KOPT-K1 (cell line): ENCODE measurements around the gene PCDH18.
"Not testable (repeated sequence)": the region's sequence is repeated elsewhere in the genome, so short reads cannot be mapped to it uniquely, and the experiment has no call there.

Source experiments
- H3K27ac ChIP-seq: fragments of 200-600 bp; sonication (generic); 2 replicates; pipeline ENCODE4 v1.5.1; 2016; ENCODE audit warnings: antibody characterized with exemption, mild to moderate bottlenecking, low read depth, low read length; ENCODE audit not compliant: poor library complexity, severe bottlenecking
- H3K36me3 ChIP-seq: fragments of 200-600 bp; sonication (generic); 2 replicates; pipeline ENCODE4 v1.5.1; 2017; ENCODE audit warnings: antibody characterized with exemption, mild to moderate bottlenecking, low read length, moderate library complexity; ENCODE audit not compliant: insufficient read depth
- H3K9me3 ChIP-seq: fragments of 200-600 bp; sonication (generic); 2 replicates; pipeline ENCODE4 v1.5.1; 2017; ENCODE audit warnings: antibody characterized with exemption, low read length, mild to moderate bottlenecking; ENCODE audit not compliant: insufficient read depth, poor library complexity, severe bottlenecking

PCDH18 gene

GRCh38 chr4:137514406-137515111, 17.7 kb downstream of the PCDH18 start:
- Histone ChIP-seq H3K36me3 (no peaks in the 10 kb centered on the region), H3K27ac (no peak overlapping the region), H3K9me3 (no peaks in the 10 kb centered on the region)

- Histone ChIP-seq H3K9me3 (no peaks in the 10 kb centered on the region), H3K36me3 (no peaks in the 10 kb centered on the region), H3K27ac (no peak overlapping the region)
Observed at GRCh38 chr4:137510557-137511265, 21.6 kb downstream of the PCDH18 start.

- H3K27ac ChIP-seq = no peak overlapping the region
- no peaks in the 10 kb centered on the region for H3K36me3 ChIP-seq
- no peaks in the 10 kb centered on the region for H3K9me3 ChIP-seq
Observed at GRCh38 chr4:137509855-137510282, 22.4 kb downstream of the PCDH18 start.

GRCh38 chr4:137502339-137503129, 29.8 kb downstream of the PCDH18 start:
- Histone ChIP-seq H3K27ac (no peak overlapping the region), H3K9me3 (no peaks in the 10 kb centered on the region), H3K36me3 (no peaks in the 10 kb centered on the region)

GRCh38 chr4:137496267-137496666, 36.0 kb downstream of the PCDH18 start:
- not testable (repeated sequence) for H3K9me3 ChIP-seq, H3K36me3 ChIP-seq

GRCh38 chr4:137495578-137495977, 36.7 kb downstream of the PCDH18 start:
- no peaks in the 10 kb centered on the region for H3K36me3 ChIP-seq
- H3K27ac ChIP-seq = no peak overlapping the region
- H3K9me3 ChIP-seq = no peaks in the 10 kb centered on the region

More at GRCh38 chr4:137496267-137496666, 36.0 kb downstream of the PCDH18 start:
- H3K27ac ChIP-seq = not testable (repeated sequence)

- not testable (repeated sequence) for H3K9me3 ChIP-seq, H3K27ac ChIP-seq, H3K36me3 ChIP-seq
Observed at GRCh38 chr4:137483313-137483959, 48.9 kb downstream of the PCDH18 start.

- not testable (repeated sequence) for H3K27ac ChIP-seq, H3K36me3 ChIP-seq, H3K9me3 ChIP-seq
Observed at GRCh38 chr4:137479657-137480056, 52.6 kb downstream of the PCDH18 start.

GRCh38 chr4:137476345-137476744, 55.9 kb downstream of the PCDH18 start:
- Histone ChIP-seq H3K9me3 (no peaks in the 10 kb centered on the region), H3K27ac (no peak overlapping the region)

GRCh38 chr4:137474711-137475301, 57.5 kb downstream of the PCDH18 start:
- no peaks in the 10 kb centered on the region for H3K9me3 ChIP-seq
- no peak overlapping the region for H3K27ac ChIP-seq
- no peaks in the 10 kb centered on the region for H3K36me3 ChIP-seq

More at GRCh38 chr4:137476345-137476744, 55.9 kb downstream of the PCDH18 start:
- no peaks in the 10 kb centered on the region for H3K36me3 ChIP-seq

- H3K9me3 ChIP-seq = peaks cover 9% of the 10 kb centered on the region
- no peak overlapping the region for H3K27ac ChIP-seq
- H3K36me3 ChIP-seq = no peaks in the 10 kb centered on the region
Observed at GRCh38 chr4:137471895-137472294, 60.4 kb downstream of the PCDH18 start.

- Histone ChIP-seq H3K36me3 (no peaks in the 10 kb centered on the region), H3K9me3 (peaks cover 13% of the 10 kb centered on the region), H3K27ac (no peak overlapping the region)
Observed at GRCh38 chr4:137471461-137471860, 60.8 kb downstream of the PCDH18 start.

GRCh38 chr4:137470806-137471205, 61.5 kb downstream of the PCDH18 start:
- H3K9me3 ChIP-seq = peaks cover 14% of the 10 kb centered on the region
- no peak overlapping the region for H3K27ac ChIP-seq

More at GRCh38 chr4:137470806-137471205, 61.5 kb downstream of the PCDH18 start:
- no peaks in the 10 kb centered on the region for H3K36me3 ChIP-seq
